Keratinocyte (primary cell): ENCODE results near the gene VIPR2. TPM values are rescaled to one million over a fixed set of nuclear protein-coding genes. Genes with fewer than 3 reads are reported as not detected.

Experiments
- DNase-seq: peaks from one replicate; pipeline ENCODE4 v3.0.0-alpha.2; 2011; ENCODE audit warnings: low read depth, missing footprints, low spot score
- FAIRE-seq: peaks from 2 replicates; lab custom pipeline; 2011; peaks lifted over from hg19 to GRCh38; lab: Jason Lieb, UNC
- H2AFZ ChIP-seq: 2 replicates; pipeline ENCODE4 v1.6.0; 2012; ENCODE audit warnings: low read length, control low read depth, inconsistent platforms; ENCODE audit not compliant: control insufficient read depth
- H3K27ac ChIP-seq: 2 replicates; pipeline ENCODE4 v1.5.1; 2011; ENCODE audit warnings: low read length; ENCODE audit not compliant: control insufficient read depth, insufficient read depth
- H3K27me3 ChIP-seq: 3 replicates; pipeline ENCODE4 v1.6.0; 2011; ENCODE audit warnings: low read length; ENCODE audit not compliant: control insufficient read depth, insufficient read depth; ENCODE audit errors: extremely low read depth
- H3K36me3 ChIP-seq, 2 experiments: 2 replicates in 1 of 2; 3 replicates in 1 of 2; pipeline ENCODE4 v1.5.1; 2011; ENCODE audit warnings: low read length in 2 of 2, mild to moderate bottlenecking in 1 of 2; ENCODE audit not compliant: control insufficient read depth in 2 of 2, insufficient read depth in 2 of 2; ENCODE audit errors: extremely low read depth in 1 of 2
- H3K4me1 ChIP-seq: 3 replicates; pipeline ENCODE4 v1.5.1; 2011; ENCODE audit warnings: low read length; ENCODE audit not compliant: control insufficient read depth, insufficient read depth; ENCODE audit errors: extremely low read depth
- H3K4me2 ChIP-seq: 3 replicates; pipeline ENCODE4 v1.6.0; 2011; ENCODE audit warnings: low read depth, low read length; ENCODE audit not compliant: control insufficient read depth, insufficient read depth; ENCODE audit errors: extremely low read depth
- H3K4me3 ChIP-seq, 3 experiments: fragments of 200-600 bp in 1 of 3; sonication (generic) in 1 of 3; 2 replicates in 2 of 3; 3 replicates in 1 of 3; pipeline ENCODE4 v1.5.1; 2011 to 2016; ENCODE audit warnings: low read length in 3 of 3, mild to moderate bottlenecking in 3 of 3, control low read depth in 2 of 3, inconsistent platforms in 1 of 3, low read depth in 1 of 3, mixed read lengths in 1 of 3, mixed run types in 1 of 3, moderate library complexity in 1 of 3; ENCODE audit not compliant: control insufficient read depth in 2 of 3, insufficient read depth in 2 of 3; ENCODE audit errors: extremely low read depth in 1 of 3
- H3K79me2 ChIP-seq: 2 replicates; pipeline ENCODE4 v1.6.0; 2012; ENCODE audit warnings: low read length; ENCODE audit not compliant: control insufficient read depth, insufficient read depth
- H3K9ac ChIP-seq: 3 replicates; pipeline ENCODE4 v1.6.0; 2011; ENCODE audit warnings: low read length; ENCODE audit not compliant: control insufficient read depth, insufficient read depth; ENCODE audit errors: extremely low read depth
- H3K9me1 ChIP-seq: 3 replicates; pipeline ENCODE4 v1.6.0; 2011; ENCODE audit warnings: low read length; ENCODE audit not compliant: control insufficient read depth, insufficient read depth; ENCODE audit errors: extremely low read depth
- H3K9me3 ChIP-seq: 2 replicates; pipeline ENCODE4 v1.5.1; 2012; ENCODE audit warnings: low read depth, low read length; ENCODE audit not compliant: control insufficient read depth
- H4K20me1 ChIP-seq: 3 replicates; pipeline ENCODE4 v1.6.0; 2011; ENCODE audit warnings: low read length; ENCODE audit not compliant: control insufficient read depth, insufficient read depth; ENCODE audit errors: extremely low read depth
- EZH2 ChIP-seq: IDR thresholded peaks from one replicate; pipeline ENCODE4 v1.6.1; 2012; ENCODE audit warnings: inconsistent platforms, mild to moderate bottlenecking, low read length, moderate library complexity
- dilution Hi-C: fragments of 300-500 bp; cut with MboI; formaldehyde crosslinking; loops from one replicate; pipeline ENCODE4 v1.7.0; 2020; ENCODE audit warnings: low sequenced_read_pairs; ENCODE audit not compliant: extremely low pct_ligation_motif_present
- polyA plus RNA-seq, 5 experiments: library from polyadenylated mRNA; depleted of rRNA in 3 of 5; stranded (reverse) in 3 of 5; stranded (forward) in 1 of 5; unstranded in 1 of 5; fragments of >200 nt; gene quantifications; 1 replicate in 1 of 5; 2 replicates in 3 of 5; 3 replicates in 1 of 5; pipeline versions ENCODE4 v1.2.1 to v1.2.3, GENCODE V29; 2011 to 2012; ENCODE audit warnings: missing spikeins in 2 of 5, low read depth in 1 of 5, low replicate concordance in 1 of 5
- TF ChIP-seq, protein P1 (sequence below), 3 experiments: IDR thresholded peaks in 1 of 3; conservative IDR thresholded peaks in 1 of 3; optimal IDR thresholded peaks in 1 of 3; 2 replicates in 2 of 3; 3 replicates in 1 of 3; pipeline versions ENCODE3 to v1.5.1; 2011; ENCODE audit warnings: low read length in 3 of 3, mild to moderate bottlenecking in 3 of 3, moderate library complexity in 2 of 3, control low read depth in 1 of 3, inconsistent platforms in 1 of 3; ENCODE audit not compliant: insufficient read depth in 2 of 3; ENCODE audit errors: extremely low read depth in 1 of 3

Gene VIPR2
- polyA plus RNA-seq, 1 donor (not counting 4 experiments of a cell fraction or from before 2014, with no cell fraction given), result not detected

DNA sequence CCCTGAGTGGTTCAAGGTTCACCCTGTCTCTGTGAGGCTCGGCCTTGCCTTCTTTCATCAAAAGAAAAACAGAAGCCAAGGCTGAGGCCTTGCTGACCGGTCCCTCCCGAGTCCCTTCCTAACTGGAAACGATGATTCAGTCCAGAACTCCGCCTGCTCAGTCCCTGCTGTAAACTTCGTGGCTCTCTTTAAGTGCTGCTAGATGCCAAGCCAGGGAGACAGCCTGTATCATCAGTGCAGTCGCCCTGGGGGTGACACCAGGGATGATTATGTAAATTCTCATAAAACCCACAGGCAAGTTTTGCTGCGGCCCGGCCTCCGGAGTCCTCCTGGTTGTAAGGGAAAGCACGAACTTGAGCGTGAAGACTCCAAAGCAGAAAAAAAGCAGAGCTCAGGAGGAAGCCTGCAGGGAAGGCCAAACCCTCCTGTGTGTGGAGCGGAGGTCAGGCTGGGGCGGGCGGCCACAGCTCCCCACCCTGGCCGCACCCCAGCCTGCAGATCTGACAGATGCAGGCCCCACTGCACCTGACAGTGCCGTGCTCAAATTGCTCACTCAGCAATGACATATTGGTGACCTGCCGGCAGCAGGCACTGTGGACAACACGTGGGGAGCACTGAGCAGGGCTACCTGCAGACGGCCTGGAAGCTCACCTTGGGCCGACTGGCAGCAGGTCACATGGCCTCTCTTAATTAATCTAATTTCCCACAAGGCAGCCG is 164.9 kb downstream of the VIPR2 start:
- dilution Hi-C loops, result no loop called here
- Histone ChIP-seq H3K4me2 (no peak overlapping the region), H3K9me1 (no peaks in the 10 kb centered on the region), H3K4me3 (no peak overlapping the region), H3K36me3 (no peaks in the 10 kb centered on the region), H3K4me1 (peaks cover 5% of the 10 kb centered on the region), H3K27ac (no peak overlapping the region), H3K9me3 (peaks cover 16% of the 10 kb centered on the region), H4K20me1 (no peaks in the 10 kb centered on the region), H2AFZ (no peak overlapping the region), H3K79me2 (no peaks in the 10 kb centered on the region), H3K9ac (no peak overlapping the region), H3K27me3 (no peaks in the 10 kb centered on the region)
- DNase-seq, result no peak
- TF ChIP-seq, protein P1, sequence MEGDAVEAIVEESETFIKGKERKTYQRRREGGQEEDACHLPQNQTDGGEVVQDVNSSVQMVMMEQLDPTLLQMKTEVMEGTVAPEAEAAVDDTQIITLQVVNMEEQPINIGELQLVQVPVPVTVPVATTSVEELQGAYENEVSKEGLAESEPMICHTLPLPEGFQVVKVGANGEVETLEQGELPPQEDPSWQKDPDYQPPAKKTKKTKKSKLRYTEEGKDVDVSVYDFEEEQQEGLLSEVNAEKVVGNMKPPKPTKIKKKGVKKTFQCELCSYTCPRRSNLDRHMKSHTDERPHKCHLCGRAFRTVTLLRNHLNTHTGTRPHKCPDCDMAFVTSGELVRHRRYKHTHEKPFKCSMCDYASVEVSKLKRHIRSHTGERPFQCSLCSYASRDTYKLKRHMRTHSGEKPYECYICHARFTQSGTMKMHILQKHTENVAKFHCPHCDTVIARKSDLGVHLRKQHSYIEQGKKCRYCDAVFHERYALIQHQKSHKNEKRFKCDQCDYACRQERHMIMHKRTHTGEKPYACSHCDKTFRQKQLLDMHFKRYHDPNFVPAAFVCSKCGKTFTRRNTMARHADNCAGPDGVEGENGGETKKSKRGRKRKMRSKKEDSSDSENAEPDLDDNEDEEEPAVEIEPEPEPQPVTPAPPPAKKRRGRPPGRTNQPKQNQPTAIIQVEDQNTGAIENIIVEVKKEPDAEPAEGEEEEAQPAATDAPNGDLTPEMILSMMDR (optimal IDR thresholded peaks at IDR 0.05 in 1 of 3, IDR thresholded peaks at IDR 0.05 in 1 of 3, conservative IDR thresholded peaks at IDR 0.05 in 1 of 3; ENCODE audit: extremely low read depth in 1 of 3, insufficient read depth in 2 of 3, low read length in 3 of 3), result no peak
- TF ChIP-seq EZH2, result no peak
- FAIRE-seq, result no peak

DNA sequence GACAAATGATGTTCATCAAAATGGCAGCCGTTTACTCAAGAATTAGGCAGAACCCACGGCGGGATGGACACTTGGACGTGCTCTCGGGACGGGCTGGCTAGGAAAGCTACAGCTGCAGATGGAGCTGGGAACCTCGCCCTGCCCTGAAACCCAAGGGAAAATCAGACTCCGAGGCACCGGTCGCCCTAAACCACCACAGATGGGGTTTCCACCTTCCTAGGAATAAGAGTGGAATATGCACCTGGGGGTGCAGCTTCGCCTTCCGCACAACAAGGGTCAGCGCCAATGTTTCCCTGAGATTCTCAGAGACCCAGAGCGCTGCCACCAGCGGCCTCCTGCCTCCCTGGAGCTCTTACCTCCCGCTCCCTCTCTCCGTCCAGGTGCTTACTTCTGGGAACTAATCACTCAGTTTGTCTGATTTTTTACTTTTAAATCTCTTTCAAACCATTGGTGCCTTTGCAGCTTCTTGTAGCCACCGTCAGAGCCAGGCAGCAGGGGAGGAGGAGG is 165.6 kb downstream of the VIPR2 start:
- Histone ChIP-seq H3K79me2 (no peaks in the 10 kb centered on the region), H3K27ac (no peak overlapping the region)
- dilution Hi-C loops, result no loop called here

More for the DNA sequence above, 165.6 kb downstream of the VIPR2 start:
- FAIRE-seq, result no peak
- H3K4me3 ChIP-seq, result no peak overlapping the region
- TF ChIP-seq, protein P1 (optimal IDR thresholded peaks at IDR 0.05 in 1 of 3, IDR thresholded peaks at IDR 0.05 in 1 of 3, conservative IDR thresholded peaks at IDR 0.05 in 1 of 3; ENCODE audit: extremely low read depth in 1 of 3, insufficient read depth in 2 of 3, low read length in 3 of 3), result no peak
- TF ChIP-seq EZH2, result no peak
- no peaks in the 10 kb centered on the region for H3K27me3 ChIP-seq
- DNase-seq, result no peak
- H3K36me3 ChIP-seq, result no peaks in the 10 kb centered on the region
- peaks cover 16% of the 10 kb centered on the region for H3K9me3 ChIP-seq
- H3K9me1 ChIP-seq, result no peaks in the 10 kb centered on the region
- H4K20me1 ChIP-seq, result no peaks in the 10 kb centered on the region
- H3K4me1 ChIP-seq, result peaks cover 5% of the 10 kb centered on the region
- no peak overlapping the region for H2AFZ ChIP-seq
- no peak overlapping the region for H3K4me2 ChIP-seq
- H3K9ac ChIP-seq, result no peak overlapping the region
